ENCODE data around the gene PLXNC1. TPM values are rescaled to one million over a fixed set of nuclear protein-coding genes. Genes with fewer than 3 reads are reported as not detected.

The PLXNC1 gene
- polyA plus RNA-seq, 1 donor (not counting 4 experiments of a cell fraction or from before 2014, with no cell fraction given), result 0.17 TPM

DNA sequence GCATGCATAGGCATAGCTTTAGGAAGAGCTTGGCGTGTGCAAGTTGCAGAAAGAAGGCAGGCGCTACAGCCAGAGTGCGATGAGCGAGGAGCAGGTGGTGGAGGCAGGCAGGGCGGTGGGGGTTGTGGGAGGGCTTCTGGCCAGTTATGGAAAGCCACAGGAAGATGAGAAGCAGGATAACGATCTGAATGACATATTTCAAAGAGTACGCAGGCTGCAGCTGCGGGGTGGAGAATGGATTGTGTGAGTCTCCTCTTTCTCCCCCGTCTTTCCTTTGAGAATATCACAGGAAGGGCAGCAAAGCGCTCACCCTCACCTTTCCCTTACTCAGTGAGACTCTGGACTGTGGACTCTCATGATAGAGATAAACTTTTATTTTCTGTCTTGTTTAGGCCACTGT, 48.7 kb upstream of the PLXNC1 start:
- TF ChIP-seq EZH2 (IDR thresholded peaks at IDR 0.05; ENCODE audit: low read length), result no peak
- TF ChIP-seq, protein P1, sequence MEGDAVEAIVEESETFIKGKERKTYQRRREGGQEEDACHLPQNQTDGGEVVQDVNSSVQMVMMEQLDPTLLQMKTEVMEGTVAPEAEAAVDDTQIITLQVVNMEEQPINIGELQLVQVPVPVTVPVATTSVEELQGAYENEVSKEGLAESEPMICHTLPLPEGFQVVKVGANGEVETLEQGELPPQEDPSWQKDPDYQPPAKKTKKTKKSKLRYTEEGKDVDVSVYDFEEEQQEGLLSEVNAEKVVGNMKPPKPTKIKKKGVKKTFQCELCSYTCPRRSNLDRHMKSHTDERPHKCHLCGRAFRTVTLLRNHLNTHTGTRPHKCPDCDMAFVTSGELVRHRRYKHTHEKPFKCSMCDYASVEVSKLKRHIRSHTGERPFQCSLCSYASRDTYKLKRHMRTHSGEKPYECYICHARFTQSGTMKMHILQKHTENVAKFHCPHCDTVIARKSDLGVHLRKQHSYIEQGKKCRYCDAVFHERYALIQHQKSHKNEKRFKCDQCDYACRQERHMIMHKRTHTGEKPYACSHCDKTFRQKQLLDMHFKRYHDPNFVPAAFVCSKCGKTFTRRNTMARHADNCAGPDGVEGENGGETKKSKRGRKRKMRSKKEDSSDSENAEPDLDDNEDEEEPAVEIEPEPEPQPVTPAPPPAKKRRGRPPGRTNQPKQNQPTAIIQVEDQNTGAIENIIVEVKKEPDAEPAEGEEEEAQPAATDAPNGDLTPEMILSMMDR (optimal IDR thresholded peaks at IDR 0.05 in 1 of 3, IDR thresholded peaks at IDR 0.05 in 1 of 3, conservative IDR thresholded peaks at IDR 0.05 in 1 of 3; ENCODE audit: extremely low read depth in 1 of 3, insufficient read depth in 2 of 3, low read length in 3 of 3), result no peak
- Histone ChIP-seq H3K36me3 (ENCODE audit: control insufficient read depth in 2 of 2, extremely low read depth in 1 of 2, insufficient read depth in 2 of 2, low read length in 2 of 2) (no peaks in the 10 kb centered on the region), H3K4me2 (ENCODE audit: control insufficient read depth, extremely low read depth, insufficient read depth, low read depth, low read length) (peak overlapping the region; percentile 34), H4K20me1 (ENCODE audit: control insufficient read depth, extremely low read depth, insufficient read depth, low read length) (no peaks in the 10 kb centered on the region), H3K4me1 (ENCODE audit: control insufficient read depth, extremely low read depth, insufficient read depth, low read length) (peaks cover 52% of the 10 kb centered on the region), H3K27me3 (ENCODE audit: control insufficient read depth, extremely low read depth, insufficient read depth, low read length) (no peaks in the 10 kb centered on the region), H3K27ac (ENCODE audit: control insufficient read depth, insufficient read depth, low read length) (peak overlapping the region; percentile 63), H3K9ac (ENCODE audit: control insufficient read depth, extremely low read depth, insufficient read depth, low read length) (peak overlapping the region; percentile 14), H3K4me3 (ENCODE audit: control insufficient read depth in 2 of 3, extremely low read depth in 1 of 3, insufficient read depth in 2 of 3, low read depth in 1 of 3, low read length in 3 of 3) (no peak overlapping the region), H3K9me3 (ENCODE audit: control insufficient read depth, low read depth, low read length) (no peaks in the 10 kb centered on the region), H2AFZ (ENCODE audit: control insufficient read depth, low read length) (no peak overlapping the region), H3K79me2 (ENCODE audit: control insufficient read depth, insufficient read depth, low read length) (no peaks in the 10 kb centered on the region), H3K9me1 (ENCODE audit: control insufficient read depth, extremely low read depth, insufficient read depth, low read length) (no peaks in the 10 kb centered on the region)
- FAIRE-seq, result peak; percentile 57
- dilution Hi-C loops (cut with MboI; ENCODE audit: extremely low pct_ligation_motif_present, low sequenced_read_pairs), result no loop called here
- no peak for DNase-seq (ENCODE audit: low read depth, low spot score)

DNA sequence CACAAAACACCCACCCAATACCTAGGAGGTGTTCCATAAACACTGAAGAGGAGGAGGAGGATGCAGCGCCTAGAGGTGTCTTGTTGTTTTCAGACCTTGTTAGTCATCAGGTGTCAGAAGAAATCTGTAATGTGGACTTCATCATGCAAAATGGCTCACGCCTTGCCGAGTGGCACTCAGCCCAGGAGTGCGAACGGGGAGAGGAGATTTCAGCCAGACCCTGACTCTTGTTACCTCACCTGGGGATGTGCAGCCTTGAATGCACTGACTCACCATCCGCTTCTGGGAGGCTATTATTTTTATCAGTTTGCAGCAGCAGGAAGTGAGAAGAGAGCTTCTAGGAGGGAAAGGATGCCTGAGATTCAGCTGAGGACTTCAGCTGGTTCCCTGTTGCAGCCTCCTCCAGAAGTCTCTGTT, 48.2 kb upstream of the PLXNC1 start:
- Histone ChIP-seq H3K4me3 (ENCODE audit: control insufficient read depth in 2 of 3, extremely low read depth in 1 of 3, insufficient read depth in 2 of 3, low read depth in 1 of 3, low read length in 3 of 3) (peak overlapping the region in 1 of 3 experiments; percentile 14), H3K9ac (ENCODE audit: control insufficient read depth, extremely low read depth, insufficient read depth, low read length) (peak overlapping the region; percentile 70)
- dilution Hi-C loops (cut with MboI; ENCODE audit: extremely low pct_ligation_motif_present, low sequenced_read_pairs), result no loop called here

More for the DNA sequence above, 48.2 kb upstream of the PLXNC1 start:
- H3K27ac ChIP-seq (ENCODE audit: control insufficient read depth, insufficient read depth, low read length), result peak overlapping the region; percentile 63
- TF ChIP-seq EZH2 (IDR thresholded peaks at IDR 0.05; ENCODE audit: low read length), result no peak
- no peaks in the 10 kb centered on the region for H3K79me2 ChIP-seq (ENCODE audit: control insufficient read depth, insufficient read depth, low read length)
- no peaks in the 10 kb centered on the region for H3K27me3 ChIP-seq (ENCODE audit: control insufficient read depth, extremely low read depth, insufficient read depth, low read length)
- peaks cover 52% of the 10 kb centered on the region for H3K4me1 ChIP-seq (ENCODE audit: control insufficient read depth, extremely low read depth, insufficient read depth, low read length)
- no peaks in the 10 kb centered on the region for H3K9me1 ChIP-seq (ENCODE audit: control insufficient read depth, extremely low read depth, insufficient read depth, low read length)
- H4K20me1 ChIP-seq (ENCODE audit: control insufficient read depth, extremely low read depth, insufficient read depth, low read length), result no peaks in the 10 kb centered on the region
- DNase-seq (ENCODE audit: low read depth, low spot score) (peak; percentile 63), FAIRE-seq (peak; percentile 97)
- no peaks in the 10 kb centered on the region for H3K9me3 ChIP-seq (ENCODE audit: control insufficient read depth, low read depth, low read length)
- H3K4me2 ChIP-seq (ENCODE audit: control insufficient read depth, extremely low read depth, insufficient read depth, low read depth, low read length), result peak overlapping the region; percentile 94
- no peaks in the 10 kb centered on the region for H3K36me3 ChIP-seq (ENCODE audit: control insufficient read depth in 2 of 2, extremely low read depth in 1 of 2, insufficient read depth in 2 of 2, low read length in 2 of 2)
- H2AFZ ChIP-seq (ENCODE audit: control insufficient read depth, low read length), result no peak overlapping the region
